B cell (primary cell): ENCODE results near the gene ASNS. TPM values are rescaled to one million over a fixed set of nuclear protein-coding genes. Genes with fewer than 3 reads are reported as not detected.

ENCODE experiments used
- ATAC-seq: fragments of 200-7000 bp; cut with Tn5 transposase; one replicate; pipeline ENCODE4 v1.10.0; 2021; ENCODE audit warnings: low read depth, mild to moderate bottlenecking, moderate number of reproducible peaks, moderate library complexity
- CTCF ChIA-PET: fragments of 350-600 bp; sonication (Branson Sonifier 250); formaldehyde crosslinking; loops from one replicate; lab custom pipeline; 2021; ENCODE audit warnings: antibody characterized with exemption, inconsistent platforms; lab: Charles Lee
- POLR2A ChIA-PET: fragments of 350-600 bp; sonication (Branson Sonifier 250); formaldehyde crosslinking; loops from one replicate; lab custom pipeline; 2021; ENCODE audit warnings: antibody characterized with exemption; lab: Charles Lee
- DNase-seq: peaks from one replicate; pipeline ENCODE4 v3.0.0; 2013
- H2AFZ ChIP-seq: 2 replicates; pipeline ENCODE4 v1.6.1; 2012; ENCODE audit warnings: mild to moderate bottlenecking, low read depth, low read length; ENCODE audit not compliant: insufficient read depth, poor library complexity, severe bottlenecking
- H3K27ac ChIP-seq, 2 donors: 1 replicate in 1 of 2; 2 replicates in 1 of 2; pipeline ENCODE4 v1.5.1; 2012 to 2013; ENCODE audit warnings: low read length in 2 of 2, mild to moderate bottlenecking in 2 of 2, moderate library complexity in 1 of 2
- H3K27me3 ChIP-seq, 4 experiments: fragments of 200-600 bp in 1 of 4; sonication (generic) in 1 of 4; replicated peaks in 1 of 4; 1 replicate in 2 of 4; 2 replicates in 2 of 4; pipeline versions ENCODE4 v1.6.1 to v1.7.0; 2013 to 2016; ENCODE audit warnings: low read length in 3 of 4, mild to moderate bottlenecking in 2 of 4, mixed read lengths in 1 of 4, moderate library complexity in 1 of 4; ENCODE audit not compliant: insufficient read depth in 4 of 4, control insufficient read depth in 3 of 4; ENCODE audit errors: control extremely low read depth in 1 of 4
- H3K36me3 ChIP-seq, 2 experiments: replicated peaks in 1 of 2; 1 replicate in 1 of 2; 2 replicates in 1 of 2; pipeline versions ENCODE4 v1.6.1 to v1.7.1; 2013; ENCODE audit warnings: low read length in 1 of 2; ENCODE audit not compliant: insufficient read depth in 2 of 2, control insufficient read depth in 1 of 2; ENCODE audit errors: control extremely low read depth in 1 of 2, extremely low read depth in 1 of 2
- H3K4me1 ChIP-seq, 2 donors: fragments of 200-600 bp in 1 of 2; sonication (generic) in 1 of 2; 1 replicate in 1 of 2; 2 replicates in 1 of 2; pipeline versions ENCODE4 v1.5.1 to v1.6.1; 2013 to 2017; ENCODE audit warnings: low read length in 2 of 2; ENCODE audit not compliant: control insufficient read depth in 2 of 2, insufficient read depth in 2 of 2
- H3K4me2 ChIP-seq: replicated peaks from 2 replicates; pipeline ENCODE3; 2012; ENCODE audit warnings: mild to moderate bottlenecking, low read depth, low read length; ENCODE audit not compliant: poor library complexity, severe bottlenecking
- H3K4me3 ChIP-seq, 5 experiments: fragments of 200-600 bp in 1 of 5; sonication (generic) in 1 of 5; 1 replicate in 3 of 5; 2 replicates in 2 of 5; pipeline versions ENCODE4 v1.5.1 to v1.7.0; 2011 to 2016; ENCODE audit warnings: low read length in 4 of 5, mild to moderate bottlenecking in 4 of 5, low read depth in 2 of 5, control low read depth in 1 of 5, moderate library complexity in 1 of 5; ENCODE audit not compliant: insufficient read depth in 1 of 5; ENCODE audit errors: control extremely low read depth in 1 of 5, extremely low read depth in 1 of 5
- H3K79me2 ChIP-seq: fragments of 200-600 bp; sonication (generic); one replicate; pipeline ENCODE4 v1.6.0; 2016; ENCODE audit warnings: low read length; ENCODE audit not compliant: control insufficient read depth, insufficient read depth
- H3K9ac ChIP-seq: fragments of 200-600 bp; sonication (generic); 2 replicates; pipeline ENCODE4 v1.6.1; 2017; ENCODE audit warnings: mild to moderate bottlenecking, low read length, moderate library complexity
- H3K9me3 ChIP-seq, 3 donors: one replicate each; pipeline versions ENCODE4 v1.6.1 to v1.7.1; 2013; ENCODE audit warnings: low read length in 2 of 3; ENCODE audit not compliant: control insufficient read depth in 2 of 3, insufficient read depth in 1 of 3; ENCODE audit errors: control extremely low read depth in 1 of 3
- H4K20me1 ChIP-seq: 2 replicates; pipeline ENCODE4 v1.6.0; 2012; ENCODE audit warnings: mild to moderate bottlenecking, low read length; ENCODE audit not compliant: insufficient read depth, control insufficient read depth, poor library complexity, severe bottlenecking
- H3K27ac Mint-ChIP-seq: one replicate; pipeline ENCODE4 v1.8.0; 2021; ENCODE audit warnings: mixed read lengths
- H3K27me3 Mint-ChIP-seq: one replicate; pipeline ENCODE4 v1.8.0; 2021; ENCODE audit warnings: mixed read lengths
- H3K4me1 Mint-ChIP-seq: one replicate; pipeline ENCODE4 v1.8.0; 2021; ENCODE audit warnings: mixed read lengths
- H3K4me3 Mint-ChIP-seq: one replicate; pipeline ENCODE4 v1.8.0; 2021; ENCODE audit warnings: mixed read lengths
- H3K9me3 Mint-ChIP-seq: one replicate; pipeline ENCODE4 v1.8.0; 2022; ENCODE audit warnings: mixed read lengths; ENCODE audit not compliant: insufficient read depth
- CTCF ChIP-seq: fragments of 200-600 bp; IDR thresholded peaks from one replicate; pipeline ENCODE4 v1.8.0; 2022; ENCODE audit warnings: antibody characterized with exemption, mild to moderate bottlenecking
- EZH2 ChIP-seq: IDR thresholded peaks from 2 replicates; pipeline ENCODE4 v1.6.1; 2012; ENCODE audit warnings: borderline replicate concordance, low read depth, mild to moderate bottlenecking, moderate library complexity, low read length; ENCODE audit not compliant: insufficient read depth, poor library complexity, severe bottlenecking
- WGBS: methylation state at CpG from one replicate; pipeline ENCODE4 v1.1.5; 2013; ENCODE audit warnings: missing lambda C conversion rate; ENCODE audit not compliant: insufficient coverage; 5-methylcytosine and 5-hydroxymethylcytosine counted together
- intact Hi-C: fragments of 100-400 bp; cut with micrococcal nuclease; formaldehyde crosslinking; loops from one replicate; pipeline ENCODE4 v1.10.0; 2022
- polyA plus RNA-seq: library from polyadenylated mRNA; depleted of rRNA; stranded (reverse); fragments of >200 nt; gene quantifications from 2 replicates; pipeline ENCODE4 v1.2.3, GENCODE V29; 2012
- total RNA-seq, 2 donors: library from RNA; stranded (reverse); fragments of 120-200 nt in 1 of 2; gene quantifications; 1 replicate in 1 of 2; 2 replicates in 1 of 2; pipeline versions ENCODE4 v1.2.3 to v1.2.4, GENCODE V29; 2013 to 2022

Gene ASNS
- total and polyA plus RNA-seq, 2 donors (not counting 1 experiment from before 2014, with no cell fraction given), result 24.2 TPM

GRCh38 chr7:97868314-97868713 lies 3.9 kb downstream of the ASNS start:
- ATAC-seq, result no peak
- CTCF ChIA-PET, result no interaction called here

GRCh38 chr7:97865104-97865503 lies 7.1 kb downstream of the ASNS start:
- TF ChIP-seq EZH2 (no peak), CTCF (no peak)
- H3K4me1 Mint-ChIP-seq, result no peaks in the 10 kb centered on the region

More at GRCh38 chr7:97868314-97868713, 3.9 kb downstream of the ASNS start:
- no peaks in the 10 kb centered on the region for H3K27me3 ChIP-seq
- intact Hi-C loops, result no loop called here
- no peak overlapping the region for H3K4me3 ChIP-seq
- no peaks in the 10 kb centered on the region for H3K27me3 Mint-ChIP-seq
- POLR2A ChIA-PET, result no interaction called here
- no peak overlapping the region for H2AFZ ChIP-seq
- H3K27ac ChIP-seq, result no peak overlapping the region
- H3K4me3 Mint-ChIP-seq, result no peak overlapping the region
- H3K79me2 ChIP-seq, result no peaks in the 10 kb centered on the region
- peaks cover 14% of the 10 kb centered on the region for H3K4me1 Mint-ChIP-seq
- H4K20me1 ChIP-seq, result no peaks in the 10 kb centered on the region
- H3K4me2 ChIP-seq, result no peak overlapping the region
- H3K36me3 ChIP-seq, result peaks cover 0 to 16% of the 10 kb centered on the region in 2 experiments
- H3K27ac Mint-ChIP-seq, result no peak overlapping the region
- no peak for DNase-seq
- peaks cover 6 to 12% of the 10 kb centered on the region in 2 donors for H3K4me1 ChIP-seq
- H3K9ac ChIP-seq, result no peak overlapping the region
- TF ChIP-seq CTCF (no peak), EZH2 (no peak)
- H3K9me3 ChIP-seq, result no peaks in the 10 kb centered on the region
- H3K9me3 Mint-ChIP-seq, result no peaks in the 10 kb centered on the region

More at GRCh38 chr7:97865104-97865503, 7.1 kb downstream of the ASNS start:
- H3K79me2 ChIP-seq, result no peaks in the 10 kb centered on the region
- ATAC-seq, result no peak
- H3K9ac ChIP-seq, result no peak overlapping the region
- H3K4me1 ChIP-seq, result no peaks in the 10 kb centered on the region
- H3K4me2 ChIP-seq, result no peak overlapping the region
- H3K4me3 ChIP-seq, result no peak overlapping the region
- CTCF ChIA-PET, result interaction anchor here (2.0 kb wide), 1 partner anchor 761 kb away, joined by 6 read pairs; no protein-coding TSS in a partner anchor
- H3K36me3 ChIP-seq, result peaks cover 0 to 17% of the 10 kb centered on the region in 2 experiments
- Mint-ChIP-seq H3K27me3 (no peaks in the 10 kb centered on the region), H3K9me3 (no peaks in the 10 kb centered on the region), H3K27ac (no peak overlapping the region), H3K4me3 (no peak overlapping the region)
- no peaks in the 10 kb centered on the region for H3K27me3 ChIP-seq
- no CpG with 5 or more reads among the region's 3 CpGs for WGBS
- POLR2A ChIA-PET, result no interaction called here
- no peak overlapping the region for H2AFZ ChIP-seq
- H4K20me1 ChIP-seq, result no peaks in the 10 kb centered on the region
- intact Hi-C loops, result no loop called here
- DNase-seq, result no peak
- no peaks in the 10 kb centered on the region for H3K9me3 ChIP-seq
- no peak overlapping the region for H3K27ac ChIP-seq
